ENCODE results near the gene FHL1.
A peak's percentile ranks its signal among the peaks of the same experiment; 100 is the strongest.

Gene FHL1

DNA sequence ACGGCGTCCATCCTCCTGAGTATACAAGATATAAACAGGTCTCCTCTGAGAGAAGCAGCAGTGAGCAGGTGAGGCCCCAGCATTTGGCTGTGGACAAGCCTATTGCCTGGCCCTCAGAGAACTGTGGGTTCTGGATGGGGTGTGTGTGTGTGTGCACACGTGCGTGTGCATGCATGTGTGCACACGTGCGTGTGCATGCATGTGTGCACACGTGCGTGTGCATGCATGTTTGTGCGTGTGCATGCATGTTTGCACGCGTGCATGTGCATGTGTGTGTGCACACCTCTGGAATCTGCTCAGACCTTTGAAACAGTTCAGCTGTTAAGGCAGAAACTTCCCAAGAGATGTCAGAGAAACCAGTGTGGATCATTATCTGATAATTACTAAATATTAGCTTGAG lies 22.2 kb upstream of the FHL1 start:
- TF ChIP-seq, protein P1, sequence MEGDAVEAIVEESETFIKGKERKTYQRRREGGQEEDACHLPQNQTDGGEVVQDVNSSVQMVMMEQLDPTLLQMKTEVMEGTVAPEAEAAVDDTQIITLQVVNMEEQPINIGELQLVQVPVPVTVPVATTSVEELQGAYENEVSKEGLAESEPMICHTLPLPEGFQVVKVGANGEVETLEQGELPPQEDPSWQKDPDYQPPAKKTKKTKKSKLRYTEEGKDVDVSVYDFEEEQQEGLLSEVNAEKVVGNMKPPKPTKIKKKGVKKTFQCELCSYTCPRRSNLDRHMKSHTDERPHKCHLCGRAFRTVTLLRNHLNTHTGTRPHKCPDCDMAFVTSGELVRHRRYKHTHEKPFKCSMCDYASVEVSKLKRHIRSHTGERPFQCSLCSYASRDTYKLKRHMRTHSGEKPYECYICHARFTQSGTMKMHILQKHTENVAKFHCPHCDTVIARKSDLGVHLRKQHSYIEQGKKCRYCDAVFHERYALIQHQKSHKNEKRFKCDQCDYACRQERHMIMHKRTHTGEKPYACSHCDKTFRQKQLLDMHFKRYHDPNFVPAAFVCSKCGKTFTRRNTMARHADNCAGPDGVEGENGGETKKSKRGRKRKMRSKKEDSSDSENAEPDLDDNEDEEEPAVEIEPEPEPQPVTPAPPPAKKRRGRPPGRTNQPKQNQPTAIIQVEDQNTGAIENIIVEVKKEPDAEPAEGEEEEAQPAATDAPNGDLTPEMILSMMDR (IDR thresholded peaks at IDR 0.05) = no peak
- no peaks in the 10 kb centered on the region for H3K27me3 ChIP-seq
- peaks cover 0 to 44% (median 7%) of the 10 kb centered on the region in 4 donors for H3K4me1 ChIP-seq
- H3K4me3 ChIP-seq = no peak overlapping the region
- H3K9me3 ChIP-seq = no peaks in the 10 kb centered on the region
- no peaks in the 10 kb centered on the region for H3K36me3 ChIP-seq
- intact Hi-C loops (cut with DNase I; ENCODE audit: low total_unique reads) = no loop called here
- no peak overlapping the region for H3K27ac ChIP-seq
- no peak for DNase-seq

DNA sequence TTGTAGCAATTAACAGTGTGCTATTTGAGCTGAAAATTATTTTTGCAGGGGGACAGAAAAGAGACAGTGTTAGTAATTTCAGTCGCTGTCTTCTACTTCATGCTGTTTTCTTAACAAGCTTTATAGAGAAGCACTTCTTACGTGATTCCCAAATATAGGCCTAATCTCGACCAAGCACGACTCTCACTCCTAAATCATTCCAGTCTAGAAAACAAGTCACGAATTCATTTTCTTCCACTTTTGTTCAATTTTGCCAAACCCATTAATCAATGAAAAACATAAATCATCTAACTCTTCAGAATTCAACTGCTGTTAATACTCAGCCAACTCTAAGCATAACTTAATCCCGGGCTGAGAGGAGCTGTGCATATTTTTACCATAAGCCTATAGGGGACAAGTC lies 21.0 kb upstream of the FHL1 start:
- intact Hi-C loops (cut with DNase I; ENCODE audit: low total_unique reads) = no loop called here
- Histone ChIP-seq H3K9me3 (no peaks in the 10 kb centered on the region), H3K27me3 (no peaks in the 10 kb centered on the region), H3K36me3 (no peaks in the 10 kb centered on the region), H3K4me1 (peaks cover 0 to 45% (median 5%) of the 10 kb centered on the region in 4 donors), H3K4me3 (no peak overlapping the region), H3K27ac (peak overlapping the region; percentile 73 to 76)
- TF ChIP-seq, protein P1 (IDR thresholded peaks at IDR 0.05) = no peak
- no peak for DNase-seq

DNA sequence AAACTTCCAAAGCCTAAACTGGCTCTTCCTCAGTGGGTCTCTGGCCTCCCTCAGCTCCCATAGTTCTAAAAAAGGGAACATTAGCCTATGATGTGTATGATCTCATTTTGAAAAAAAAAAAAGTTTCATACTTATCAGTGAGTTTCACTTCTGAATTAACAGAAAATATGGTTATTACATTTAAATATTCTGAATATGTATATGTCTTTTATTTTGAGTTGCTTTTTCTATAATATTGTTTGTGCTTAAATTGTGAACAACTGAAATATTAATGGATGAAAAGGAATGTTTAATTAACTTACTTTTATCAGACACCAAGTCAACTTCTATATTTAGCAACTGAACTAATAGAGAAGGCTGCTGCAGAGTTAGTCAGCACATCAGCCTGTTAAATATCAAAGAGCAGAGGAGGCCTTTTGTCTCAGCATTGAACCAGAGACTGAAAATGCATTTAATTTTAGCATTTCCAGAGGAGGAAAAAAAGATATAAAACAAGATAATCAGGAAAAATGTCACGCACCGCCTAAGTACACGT lies 20.4 kb upstream of the FHL1 start:
- H3K27me3 ChIP-seq = no peaks in the 10 kb centered on the region
- DNase-seq = no peak
- TF ChIP-seq, protein P1 (IDR thresholded peaks at IDR 0.05) = no peak
- no peaks in the 10 kb centered on the region for H3K36me3 ChIP-seq
- peaks cover 0 to 41% (median 3%) of the 10 kb centered on the region in 4 donors for H3K4me1 ChIP-seq
- H3K27ac ChIP-seq = peak overlapping the region; percentile 73 to 76
- no peak overlapping the region for H3K4me3 ChIP-seq
- no peaks in the 10 kb centered on the region for H3K9me3 ChIP-seq
- intact Hi-C loops (cut with DNase I; ENCODE audit: low total_unique reads) = no loop called here

DNA sequence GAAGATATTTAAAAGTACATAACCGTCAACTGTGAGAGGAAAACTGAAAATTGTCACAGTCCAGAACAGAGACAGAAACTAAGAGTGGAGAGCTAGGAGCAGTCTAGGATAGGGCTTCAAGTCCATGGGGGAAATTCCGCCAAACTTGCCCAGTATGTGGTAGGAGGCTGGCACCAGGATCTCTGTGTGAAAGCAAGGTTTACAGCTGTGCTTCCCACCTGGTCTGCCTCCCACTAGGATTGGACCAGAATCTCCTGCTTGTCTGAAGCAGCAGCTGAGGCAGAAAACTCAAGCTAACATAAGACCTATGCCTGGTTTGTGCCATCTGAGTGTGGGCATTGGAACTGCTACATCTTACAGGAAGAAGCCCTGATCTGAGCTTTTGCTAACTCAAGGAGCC lies 18.6 kb upstream of the FHL1 start:
- no peak overlapping the region for H3K27ac ChIP-seq
- H3K36me3 ChIP-seq = no peaks in the 10 kb centered on the region
- H3K4me1 ChIP-seq = peaks cover 0 to 27% (median 3%) of the 10 kb centered on the region in 4 donors
- TF ChIP-seq, protein P1 (IDR thresholded peaks at IDR 0.05) = no peak
- intact Hi-C loops (cut with DNase I; ENCODE audit: low total_unique reads) = no loop called here
- H3K4me3 ChIP-seq = no peak overlapping the region
- no peaks in the 10 kb centered on the region for H3K9me3 ChIP-seq
- DNase-seq = no peak
- H3K27me3 ChIP-seq = no peaks in the 10 kb centered on the region

DNA sequence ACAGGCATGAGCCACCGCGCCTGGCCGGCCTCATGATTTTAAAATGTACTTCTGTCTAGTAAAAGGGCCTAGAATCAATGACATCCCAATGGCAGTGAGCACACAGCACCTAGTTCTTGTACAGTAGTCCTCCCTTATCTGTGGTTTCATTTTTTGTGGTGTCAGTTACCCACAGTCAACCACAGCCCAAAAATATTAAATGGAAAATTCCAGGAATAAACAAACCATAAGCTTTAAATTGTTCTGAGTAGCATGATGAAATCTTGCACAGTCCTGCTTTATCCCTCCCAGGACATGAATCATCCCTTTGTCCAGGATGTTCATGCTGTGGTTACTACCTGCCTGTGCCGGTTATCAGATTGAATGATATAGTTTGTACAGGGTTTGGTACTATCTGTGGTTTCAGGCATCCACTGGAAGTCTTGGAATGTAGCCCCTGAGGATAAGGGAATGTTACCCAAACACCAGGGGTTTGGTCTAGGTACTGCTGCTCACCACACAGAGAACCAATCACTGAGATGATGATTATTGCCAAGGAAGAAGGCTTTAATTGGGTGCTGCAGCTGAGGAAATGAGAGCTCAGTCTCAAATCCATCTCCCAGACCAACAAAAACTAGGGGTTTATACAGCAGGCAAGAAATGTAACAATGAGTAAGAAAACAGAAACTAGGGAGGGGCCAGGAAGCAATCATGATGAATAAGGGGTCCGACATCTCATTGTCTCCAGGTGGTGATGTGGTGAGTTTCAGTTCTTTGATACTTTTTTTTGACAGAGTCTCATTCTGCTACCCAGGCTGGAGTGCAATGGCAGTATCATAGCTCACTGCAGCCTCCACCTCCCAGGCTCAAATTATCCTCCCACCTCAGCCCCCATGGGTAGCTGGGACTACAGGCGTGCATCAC lies 16.2 kb upstream of the FHL1 start:
- Histone ChIP-seq H3K27ac (no peak overlapping the region), H3K9me3 (no peaks in the 10 kb centered on the region), H3K4me3 (no peak overlapping the region), H3K4me1 (peaks cover 0 to 20% (median 3%) of the 10 kb centered on the region in 4 donors), H3K36me3 (no peaks in the 10 kb centered on the region), H3K27me3 (no peaks in the 10 kb centered on the region)
- DNase-seq = no peak
- TF ChIP-seq, protein P1 (IDR thresholded peaks at IDR 0.05) = no peak
- intact Hi-C loops (cut with DNase I; ENCODE audit: low total_unique reads) = no loop called here
